A549 (cell line): Measurements from ENCODE around the gene ARHGEF28. TPM values are rescaled to one million over a fixed set of nuclear protein-coding genes. Genes with fewer than 3 reads are reported as not detected.
A peak's percentile ranks its signal among the peaks of the same experiment; 100 is the strongest.

Experiments used
- ATAC-seq, 2 experiments: fragments of 200-7000 bp in 1 of 2; fragments of >200 bp in 1 of 2; cut with Nextera tagmentation in 1 of 2; cut with Tn5 transposase in 1 of 2; 3 replicates each; pipeline versions ENCODE4 v1.8.0 to v1.9.1; 2018 to 2020; ENCODE audit warnings: mild to moderate bottlenecking in 1 of 2, moderate library complexity in 1 of 2
- CTCF ChIA-PET: fragments of 300-600 bp; sonication (Branson Sonifier 250); formaldehyde crosslinking; extraction: SDS; loops from one replicate; lab custom pipeline; 2021; ENCODE audit warnings: antibody characterized with exemption, inconsistent platforms; lab: Yijun Ruan, JAX
- POLR2A ChIA-PET: fragments of 350-600 bp; formaldehyde crosslinking; extraction: SDS; loops from one replicate; lab custom pipeline; 2021; ENCODE audit warnings: antibody characterized with exemption, inconsistent platforms; lab: Yijun Ruan, JAX
- DNase-seq, 2 experiments: peaks; one replicate each; pipeline versions ENCODE4 v3.0.0 to v3.0.0-alpha.2; 2011 to 2016; ENCODE audit warnings: low read depth in 1 of 2, low spot score in 1 of 2
- FAIRE-seq: peaks from 2 replicates; lab custom pipeline; 2011; peaks lifted over from hg19 to GRCh38; lab: Jason Lieb, UNC
- H3K27ac ChIP-seq, 2 experiments: fragments of >200 bp; sonication (Bioruptor Twin); formaldehyde crosslinking; 3 replicates each; pipeline ENCODE4 v1.5.1; 2016 to 2017
- H3K4me1 ChIP-seq: fragments of >200 bp; sonication (Bioruptor Twin); formaldehyde crosslinking; 3 replicates; pipeline ENCODE4 v1.6.1; 2016
- H3K4me2 ChIP-seq: fragments of >200 bp; sonication (Bioruptor Twin); formaldehyde crosslinking; 3 replicates; pipeline ENCODE4 v1.6.1; 2016
- H3K4me3 ChIP-seq: fragments of >200 bp; sonication (Bioruptor Twin); formaldehyde crosslinking; 3 replicates; pipeline ENCODE4 v1.5.1; 2016
- H3K9me3 ChIP-seq: fragments of >200 bp; sonication (Bioruptor Twin); formaldehyde crosslinking; 3 replicates; pipeline ENCODE4 v1.6.1; 2016
- CBX2 ChIP-seq: fragments of 200-600 bp; sonication (generic); IDR thresholded peaks from 2 replicates; pipeline ENCODE4 v1.6.1; 2016; ENCODE audit warnings: low read depth, mild to moderate bottlenecking, borderline replicate concordance
- CHD4 ChIP-seq: fragments of 200-600 bp; sonication (generic); IDR thresholded peaks from 2 replicates; pipeline ENCODE4 v1.6.1; 2016; ENCODE audit warnings: antibody characterized with exemption, mild to moderate bottlenecking, borderline replicate concordance
- EHMT2 ChIP-seq: fragments of 200-600 bp; sonication (generic); IDR thresholded peaks from 2 replicates; pipeline ENCODE4 v1.6.1; 2016; ENCODE audit warnings: antibody characterized with exemption, low read depth, mild to moderate bottlenecking, moderate library complexity
- FOSL2 ChIP-seq, 2 experiments: fragments of 450-650 bp in 1 of 2; fragments of >200 bp in 1 of 2; sonication (Bioruptor Twin) in 1 of 2; formaldehyde crosslinking; IDR thresholded peaks; 2 replicates each; pipeline versions ENCODE4 v1.5.0 to v1.6.1; 2016 to 2020; ENCODE audit warnings: mild to moderate bottlenecking in 1 of 2, moderate library complexity in 1 of 2
- MAFK ChIP-seq: fragments of 450-650 bp; IDR thresholded peaks from 2 replicates; pipeline ENCODE4 v1.6.1; 2014; ENCODE audit not compliant: partially characterized antibody
- NPAS2 ChIP-seq: fragments of 250-450 bp; sonication (Bioruptor Pico); IDR thresholded peaks from 2 replicates; pipeline ENCODE4 v1.8.0; 2022; ENCODE audit warnings: mild to moderate bottlenecking, moderate library complexity, borderline replicate concordance
- NR3C1 ChIP-seq: fragments of >200 bp; sonication (Bioruptor Twin); formaldehyde crosslinking; IDR thresholded peaks from 3 replicates; pipeline ENCODE4 v1.6.1; 2017
- RCOR1 ChIP-seq: fragments of 150-350 bp; IDR thresholded peaks from 2 replicates; pipeline ENCODE4 v1.6.1; 2014; ENCODE audit warnings: antibody characterized with exemption, low read length, low read depth
- REST ChIP-seq: fragments of 200-600 bp; sonication (generic); IDR thresholded peaks from 2 replicates; pipeline ENCODE4 v1.6.1; 2016; ENCODE audit warnings: antibody characterized with exemption, mild to moderate bottlenecking, moderate library complexity
- SMC3 ChIP-seq: fragments of >200 bp; sonication (Bioruptor Twin); formaldehyde crosslinking; IDR thresholded peaks from 3 replicates; pipeline ENCODE4 v1.6.1; 2018; ENCODE audit warnings: inconsistent platforms
- WGBS: methylation state at CpG from one replicate; pipeline ENCODE4 v1.1.6; 2017; ENCODE audit errors: missing lambda C conversion rate; 5-methylcytosine and 5-hydroxymethylcytosine counted together
- polyA plus RNA-seq, 4 experiments: library from polyadenylated mRNA; depleted of rRNA in 3 of 4; stranded (reverse); fragments of >200 nt; fragmentation: RNase III in 1 of 4; extraction: RNeasy Plus Mini Kit Qiagen cat#74134 plus additional on column Dnase treatment in 1 of 4; gene quantifications; 2 replicates in 3 of 4; 3 replicates in 1 of 4; pipeline ENCODE4 v1.2.3, GENCODE V29; 2011 to 2017
- TF ChIP-seq, protein P1 (sequence below): fragments of >200 bp; sonication (Bioruptor Twin); formaldehyde crosslinking; IDR thresholded peaks from 3 replicates; pipeline ENCODE4 v1.6.1; 2016
- TF ChIP-seq, protein P2 (sequence below): fragments of 250-450 bp; sonication (Bioruptor Pico); IDR thresholded peaks from 2 replicates; pipeline ENCODE4 v1.5.0; 2021; ENCODE audit warnings: mild to moderate bottlenecking, moderate library complexity, borderline replicate concordance

Gene ARHGEF28
- polyA plus RNA-seq, 2 of the 4 experiments (the other 2 are of a cell fraction) = 17.0 to 22.3 TPM

DNA sequence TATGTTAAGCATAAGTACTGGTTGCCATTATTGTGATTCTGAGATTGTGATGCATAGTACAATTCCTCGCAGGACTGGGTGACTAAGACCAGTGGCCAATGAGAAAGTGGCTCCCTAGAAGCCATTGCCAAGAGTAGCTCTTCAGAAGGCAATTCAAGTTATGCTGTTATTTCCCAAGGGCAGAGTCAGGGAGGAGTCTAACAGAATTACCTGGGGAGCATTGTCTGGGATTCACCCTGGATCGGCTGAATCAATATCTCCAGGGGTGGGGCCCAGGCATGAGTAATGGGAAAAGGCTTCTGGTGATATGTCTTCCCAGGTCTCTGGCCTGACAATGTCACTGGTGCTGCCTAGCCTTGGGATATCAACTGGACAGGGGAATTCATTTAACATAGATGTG, 10.9 kb upstream of the ARHGEF28 start:
- ChIA-PET POLR2A (interaction anchor here (1.0 kb wide), 1 partner anchor 10 kb away, joined by 3 read pairs; no protein-coding TSS in a partner anchor), CTCF (interaction anchor here (0.8 to 2.1 kb wide), 3 partner anchors 11 to 178 kb away, joined by 3 to 10 read pairs (median 4); partner anchors contain the start of gene ARHGEF28)
- H3K4me3 ChIP-seq = no peak overlapping the region
- no peak for FAIRE-seq
- H3K4me1 ChIP-seq = peaks cover 57% of the 10 kb centered on the region
- TF ChIP-seq REST (no peak), FOSL2 (IDR thresholded peaks at IDR 0.05) (no peak), FOSL2 (CRISPR knock-in tag; IDR thresholded peaks at IDR 0.05) (peak; percentile 38; the same call in 1 of the 2 replicates)
- ATAC-seq = peak; percentile 61 to 75
- H3K9me3 ChIP-seq = no peaks in the 10 kb centered on the region
- 6% methylated on average over 2 of the region's 2 CpGs for WGBS
- peak overlapping the region; percentile 20 to 65; a peak in 4 of 6 replicates for H3K27ac ChIP-seq
- peak overlapping the region; percentile 32 for H3K4me2 ChIP-seq
- DNase-seq = peak; percentile 33 to 74

- Histone ChIP-seq H3K4me2 (no peak overlapping the region), H3K4me3 (no peak overlapping the region)
- no peak for TF ChIP-seq CHD4
- no peak for TF ChIP-seq NPAS2 (CRISPR knock-in tag)
- no peak for TF ChIP-seq NR3C1
- TF ChIP-seq, protein P1, sequence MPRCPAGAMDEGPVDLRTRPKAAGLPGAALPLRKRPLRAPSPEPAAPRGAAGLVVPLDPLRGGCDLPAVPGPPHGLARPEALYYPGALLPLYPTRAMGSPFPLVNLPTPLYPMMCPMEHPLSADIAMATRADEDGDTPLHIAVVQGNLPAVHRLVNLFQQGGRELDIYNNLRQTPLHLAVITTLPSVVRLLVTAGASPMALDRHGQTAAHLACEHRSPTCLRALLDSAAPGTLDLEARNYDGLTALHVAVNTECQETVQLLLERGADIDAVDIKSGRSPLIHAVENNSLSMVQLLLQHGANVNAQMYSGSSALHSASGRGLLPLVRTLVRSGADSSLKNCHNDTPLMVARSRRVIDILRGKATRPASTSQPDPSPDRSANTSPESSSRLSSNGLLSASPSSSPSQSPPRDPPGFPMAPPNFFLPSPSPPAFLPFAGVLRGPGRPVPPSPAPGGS = no peak
- no peak for TF ChIP-seq RCOR1
- TF ChIP-seq, protein P2, sequence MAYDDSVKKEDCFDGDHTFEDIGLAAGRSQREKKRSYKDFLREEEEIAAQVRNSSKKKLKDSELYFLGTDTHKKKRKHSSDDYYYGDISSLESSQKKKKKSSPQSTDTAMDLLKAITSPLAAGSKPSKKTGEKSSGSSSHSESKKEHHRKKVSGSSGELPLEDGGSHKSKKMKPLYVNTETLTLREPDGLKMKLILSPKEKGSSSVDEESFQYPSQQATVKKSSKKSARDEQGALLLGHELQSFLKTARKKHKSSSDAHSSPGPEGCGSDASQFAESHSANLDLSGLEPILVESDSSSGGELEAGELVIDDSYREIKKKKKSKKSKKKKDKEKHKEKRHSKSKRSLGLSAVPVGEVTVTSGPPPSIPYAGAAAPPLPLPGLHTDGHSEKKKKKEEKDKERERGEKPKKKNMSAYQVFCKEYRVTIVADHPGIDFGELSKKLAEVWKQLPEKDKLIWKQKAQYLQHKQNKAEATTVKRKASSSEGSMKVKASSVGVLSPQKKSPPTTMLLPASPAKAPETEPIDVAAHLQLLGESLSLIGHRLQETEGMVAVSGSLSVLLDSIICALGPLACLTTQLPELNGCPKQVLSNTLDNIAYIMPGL (CRISPR knock-in tag) = no peak
- TF ChIP-seq EHMT2 = no peak
- no peak for TF ChIP-seq REST
- no peak for TF ChIP-seq CBX2
- TF ChIP-seq MAFK = no peak
- TF ChIP-seq SMC3 = no peak
- TF ChIP-seq, all 56 proteins: peak for 0
- DNase-seq = no peak
- 91% methylated on average over 4 of the region's 4 CpGs for WGBS
- FAIRE-seq = no peak
- Histone ChIP-seq H3K4me1 (peaks cover 61% of the 10 kb centered on the region), H3K27ac (peak overlapping the region in 1 of 2 experiments; percentile 65; a peak in 3 of 6 replicates), H3K9me3 (no peaks in the 10 kb centered on the region)
- ATAC-seq = no peak
- ChIA-PET CTCF (interaction anchor here (0.6 to 1.6 kb wide), 2 partner anchors 25 to 596 kb away, joined by 3 to 4 read pairs; no protein-coding TSS in a partner anchor), POLR2A (no interaction called here)
Observed at GRCh38 chr5:73615947-73616346, 10.0 kb upstream of the ARHGEF28 start.
